ENCODE results near the gene PXMP2.

The PXMP2 gene

DNA sequence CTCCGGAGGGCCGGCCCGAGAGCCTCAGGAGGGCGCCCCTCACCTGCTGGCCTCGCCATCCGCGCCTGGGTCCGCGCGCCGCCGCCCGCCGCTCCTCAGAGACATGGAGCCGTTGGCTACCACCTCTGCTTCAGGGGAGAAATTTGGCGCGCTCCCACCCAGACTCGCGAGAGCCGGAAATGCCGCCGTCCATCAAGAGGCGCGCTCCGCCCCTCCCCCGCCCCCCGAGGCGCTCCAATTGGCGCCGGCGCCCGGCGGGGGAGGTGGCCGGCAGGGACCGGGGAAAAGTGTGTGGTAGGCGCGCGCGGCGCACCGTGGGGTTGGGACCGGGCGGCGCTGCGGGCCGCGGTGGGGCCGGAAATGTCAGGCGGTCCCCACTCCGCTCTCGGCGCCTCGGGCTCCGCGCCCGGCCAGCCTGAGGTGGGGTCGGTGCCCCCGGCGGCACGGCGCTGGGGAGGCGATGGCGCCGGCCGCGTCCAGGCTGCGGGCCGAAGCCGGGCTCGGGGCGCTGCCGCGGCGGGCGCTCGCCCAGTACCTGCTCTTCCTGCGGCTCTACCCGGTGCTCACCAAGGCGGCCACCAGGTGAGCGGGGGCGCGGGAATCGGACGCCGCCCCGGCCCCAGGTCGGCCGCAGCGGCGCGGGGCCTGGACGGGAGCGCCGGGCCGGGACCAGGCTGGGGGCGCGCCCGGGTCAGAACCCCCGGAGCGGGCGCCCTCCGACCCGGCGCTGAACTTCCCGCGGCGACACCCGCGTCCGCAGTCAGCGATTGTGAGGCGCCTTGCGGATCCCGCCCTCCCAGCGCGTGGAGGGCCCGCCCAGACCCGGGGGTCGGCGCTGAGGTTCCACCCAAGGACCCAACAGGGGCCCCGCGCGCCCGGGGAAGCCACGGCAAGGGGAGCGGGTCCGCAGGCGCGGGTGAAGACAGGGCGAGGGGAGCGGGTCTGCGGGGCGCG, at the start of gene PXMP2, which contains the start of gene POLE:
Gene PXMP2, plus strand, starts transcription at position 377 of the 954 bp plus-strand sequence. Its CDS starts 84 bp downstream, at position 461.
Gene POLE, minus strand, starts transcription at position 132 of the 954 bp plus-strand sequence. Its CDS starts 27 bp downstream, at position 105.
- TF ChIP-seq, protein P1, sequence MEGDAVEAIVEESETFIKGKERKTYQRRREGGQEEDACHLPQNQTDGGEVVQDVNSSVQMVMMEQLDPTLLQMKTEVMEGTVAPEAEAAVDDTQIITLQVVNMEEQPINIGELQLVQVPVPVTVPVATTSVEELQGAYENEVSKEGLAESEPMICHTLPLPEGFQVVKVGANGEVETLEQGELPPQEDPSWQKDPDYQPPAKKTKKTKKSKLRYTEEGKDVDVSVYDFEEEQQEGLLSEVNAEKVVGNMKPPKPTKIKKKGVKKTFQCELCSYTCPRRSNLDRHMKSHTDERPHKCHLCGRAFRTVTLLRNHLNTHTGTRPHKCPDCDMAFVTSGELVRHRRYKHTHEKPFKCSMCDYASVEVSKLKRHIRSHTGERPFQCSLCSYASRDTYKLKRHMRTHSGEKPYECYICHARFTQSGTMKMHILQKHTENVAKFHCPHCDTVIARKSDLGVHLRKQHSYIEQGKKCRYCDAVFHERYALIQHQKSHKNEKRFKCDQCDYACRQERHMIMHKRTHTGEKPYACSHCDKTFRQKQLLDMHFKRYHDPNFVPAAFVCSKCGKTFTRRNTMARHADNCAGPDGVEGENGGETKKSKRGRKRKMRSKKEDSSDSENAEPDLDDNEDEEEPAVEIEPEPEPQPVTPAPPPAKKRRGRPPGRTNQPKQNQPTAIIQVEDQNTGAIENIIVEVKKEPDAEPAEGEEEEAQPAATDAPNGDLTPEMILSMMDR (IDR thresholded peaks at IDR 0.05; ENCODE audit: low read depth, low read length, missing control alignments) = no peak
- H3K4me3 ChIP-seq (replicated peaks; ENCODE audit: low read depth, low read length) = peak within 1 kb of the TSS; percentile 61
- peak; percentile 73 for DNase-seq (ENCODE audit: extremely low read depth, low read depth)

DNA sequence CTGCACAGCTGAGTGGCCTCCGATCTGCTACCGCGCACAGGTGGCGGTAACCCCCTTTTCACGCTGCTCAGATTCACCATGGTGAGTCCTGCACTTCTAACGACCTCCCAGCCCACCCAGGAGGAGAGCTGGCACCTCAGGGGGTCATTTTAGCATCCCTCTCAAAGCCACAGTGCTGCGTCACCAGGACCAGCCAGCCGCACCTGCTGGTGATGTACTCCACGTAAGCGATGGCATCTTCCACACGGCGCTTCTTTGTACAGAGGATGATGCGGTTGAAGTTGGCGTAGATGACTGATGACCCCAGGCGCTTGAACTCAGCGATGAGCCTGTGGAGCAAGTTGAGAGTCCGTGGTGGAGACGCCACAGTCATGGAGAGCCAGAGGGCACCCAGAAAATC, 49.6 kb upstream of the PXMP2 start:
- H3K4me3 ChIP-seq (replicated peaks; ENCODE audit: low read depth, low read length) = no peak overlapping the region
- DNase-seq (ENCODE audit: extremely low read depth, low read depth) = no peak
- TF ChIP-seq, protein P1 (IDR thresholded peaks at IDR 0.05; ENCODE audit: low read depth, low read length, missing control alignments) = no peak

DNA sequence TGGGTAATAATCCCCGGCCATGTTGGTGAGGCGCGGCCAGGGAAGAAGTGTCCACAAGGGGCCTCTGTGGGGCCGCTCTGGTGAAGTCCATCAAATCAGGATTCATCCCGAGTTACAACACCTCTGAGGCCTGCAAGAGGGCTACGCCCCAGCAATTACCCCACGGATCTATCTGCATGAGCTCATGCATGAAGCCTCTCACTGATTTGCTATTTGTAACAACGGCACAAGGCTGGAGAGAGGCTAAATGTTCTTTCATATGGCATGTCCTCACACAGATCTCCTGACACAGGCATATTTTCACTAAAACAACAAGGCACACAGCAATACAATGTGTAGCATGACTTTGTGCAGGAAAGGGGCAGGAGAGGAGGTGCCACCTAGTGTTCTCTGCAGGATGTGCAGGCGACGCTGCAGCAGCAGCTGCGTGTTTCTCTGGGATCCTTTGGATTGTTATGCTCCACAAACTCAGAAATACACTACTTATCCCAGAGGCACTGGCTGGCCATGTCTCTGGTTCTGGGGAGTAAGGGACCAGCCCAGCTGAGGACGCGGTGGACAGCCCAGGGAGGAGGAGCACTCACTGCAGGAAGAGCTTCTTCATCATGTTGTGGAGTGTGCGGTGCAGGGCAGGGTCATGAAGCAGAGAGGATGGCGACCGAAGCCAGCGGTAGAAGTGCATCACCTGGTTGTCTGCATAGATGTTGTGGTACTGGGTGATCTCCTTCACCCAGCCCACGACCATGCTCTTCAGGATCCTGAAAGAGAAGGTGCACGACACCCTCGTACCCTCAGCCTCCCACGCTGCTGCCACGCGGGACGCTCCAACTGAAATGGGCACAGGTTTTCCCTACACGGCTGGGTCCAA, 48.6 kb upstream of the PXMP2 start:
- H3K4me3 ChIP-seq (replicated peaks; ENCODE audit: low read depth, low read length) = no peak overlapping the region
- DNase-seq (ENCODE audit: extremely low read depth, low read depth) = no peak
- TF ChIP-seq, protein P1 (IDR thresholded peaks at IDR 0.05; ENCODE audit: low read depth, low read length, missing control alignments) = peak; percentile 80

DNA sequence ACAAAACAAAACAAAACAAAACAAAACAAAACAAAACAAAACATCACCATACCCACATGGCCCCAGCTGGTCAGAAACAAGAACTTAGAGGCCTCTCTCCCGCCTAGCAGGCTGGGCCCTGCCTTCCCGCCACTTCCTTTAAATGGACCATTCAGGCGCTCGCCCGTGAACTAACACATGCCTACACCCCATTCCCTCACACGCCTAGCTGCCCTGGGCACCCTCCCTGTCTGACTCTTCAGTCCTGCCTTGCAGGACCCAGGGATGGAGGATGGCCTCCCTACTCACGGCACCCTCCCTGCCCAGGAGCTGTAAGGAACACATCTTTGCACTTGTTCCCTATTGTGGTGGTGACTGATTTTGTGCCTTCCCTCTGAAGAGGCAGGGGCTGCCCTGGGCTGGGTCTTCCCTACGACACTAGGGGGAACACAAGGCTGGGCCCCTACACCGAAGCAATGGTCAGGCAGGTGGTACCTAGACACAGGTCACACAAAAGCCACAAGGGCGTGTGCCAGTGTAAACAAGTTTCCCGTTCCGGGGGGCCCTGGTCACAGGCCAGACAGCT, 47.3 kb upstream of the PXMP2 start:
- no peak for DNase-seq (ENCODE audit: extremely low read depth, low read depth)
- no peak overlapping the region for H3K4me3 ChIP-seq (replicated peaks; ENCODE audit: low read depth, low read length)
- TF ChIP-seq, protein P1 (IDR thresholded peaks at IDR 0.05; ENCODE audit: low read depth, low read length, missing control alignments) = no peak

DNA sequence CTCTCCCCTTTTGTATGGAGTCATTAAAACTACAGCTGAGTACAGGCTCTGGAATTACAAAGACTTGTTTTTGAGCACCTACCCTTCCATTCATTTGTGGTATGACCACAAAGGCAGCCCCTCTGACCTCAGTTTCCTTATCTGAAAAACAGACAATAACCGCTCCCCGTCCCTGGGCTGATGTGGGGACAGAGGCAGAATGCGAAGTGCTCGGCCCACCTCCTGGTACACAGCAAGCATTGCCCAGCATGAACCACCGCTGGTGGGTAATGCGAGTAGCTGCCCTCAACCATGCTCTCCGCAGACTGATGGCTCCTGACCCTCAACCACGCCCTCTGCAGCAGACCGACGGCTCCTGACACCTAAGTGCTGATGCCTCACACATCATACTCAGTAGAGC, 46.5 kb upstream of the PXMP2 start:
- H3K4me3 ChIP-seq (replicated peaks; ENCODE audit: low read depth, low read length) = no peak overlapping the region
- TF ChIP-seq, protein P1 (IDR thresholded peaks at IDR 0.05; ENCODE audit: low read depth, low read length, missing control alignments) = no peak
- no peak for DNase-seq (ENCODE audit: extremely low read depth, low read depth)

All from HFF-Myc (cell line).